Panc1 (cell line): ENCODE results near the gene ARFGEF2. TPM values are rescaled to one million over a fixed set of nuclear protein-coding genes. Genes with fewer than 3 reads are reported as not detected.

ENCODE experiments used
- ATAC-seq: fragments of 200-7000 bp; cut with Tn5 transposase; 2 replicates; pipeline ENCODE4 v1.9.1; 2020; ENCODE audit warnings: mild to moderate bottlenecking, moderate library complexity
- BruUV-seq: library from RNA; stranded (reverse); fragments of 400-500 nt; replicated peaks from 2 replicates; lab custom pipeline; 2021; lab: Mats Ljungman, UMichigan
- CTCF ChIA-PET: fragments of 300-600 bp; sonication (Branson Sonifier 250); formaldehyde crosslinking; loops from one replicate; lab custom pipeline; 2022; ENCODE audit warnings: antibody characterized with exemption; lab: Charles Lee
- POLR2A ChIA-PET: fragments of 300-600 bp; sonication (Branson Sonifier 250); formaldehyde crosslinking; loops from one replicate; lab custom pipeline; 2022; ENCODE audit warnings: antibody characterized with exemption; lab: Charles Lee
- DNase-seq: peaks from one replicate; pipeline ENCODE4 v3.0.0-alpha.2; 2010; ENCODE audit warnings: low read depth, low spot score
- H3K27ac ChIP-seq: 2 replicates; pipeline ENCODE4 v1.5.1; 2011; ENCODE audit warnings: mild to moderate bottlenecking, low read length, inconsistent platforms
- H3K27me3 ChIP-seq: fragments of 200-500 bp; sonication (Bioruptor generic); 2 replicates; pipeline ENCODE4 v1.6.0; 2014; ENCODE audit warnings: low read length, inconsistent platforms; ENCODE audit not compliant: control insufficient read depth, insufficient read depth
- H3K36me3 ChIP-seq: fragments of 200-500 bp; sonication (Bioruptor generic); 2 replicates; pipeline ENCODE4 v1.5.1; 2014; ENCODE audit warnings: inconsistent platforms, mild to moderate bottlenecking, low read length, moderate library complexity; ENCODE audit not compliant: control insufficient read depth, insufficient read depth
- H3K4me1 ChIP-seq: 2 replicates; pipeline ENCODE4 v1.5.1; 2011; ENCODE audit warnings: inconsistent platforms, mild to moderate bottlenecking, low read length, moderate library complexity; ENCODE audit not compliant: control insufficient read depth, insufficient read depth
- H3K4me3 ChIP-seq, 2 experiments: 2 replicates each; pipeline ENCODE4 v1.5.1; 2011 to 2012; ENCODE audit warnings: low read depth in 2 of 2, low read length in 2 of 2, mild to moderate bottlenecking in 2 of 2, inconsistent platforms in 1 of 2, moderate library complexity in 1 of 2
- H3K9me3 ChIP-seq: fragments of 200-500 bp; sonication (Bioruptor generic); 2 replicates; pipeline ENCODE4 v1.5.1; 2014; ENCODE audit warnings: low read depth, mild to moderate bottlenecking, inconsistent platforms, low read length, moderate library complexity; ENCODE audit not compliant: control insufficient read depth, insufficient read depth
- POLR2AphosphoS5 ChIP-seq: IDR thresholded peaks from 2 replicates; pipeline ENCODE4 v1.6.1; 2012; ENCODE audit warnings: mild to moderate bottlenecking, low read depth, low read length, moderate library complexity
- SIN3A ChIP-seq: IDR thresholded peaks from 2 replicates; pipeline ENCODE4 v1.6.1; 2012; ENCODE audit warnings: low read depth, mild to moderate bottlenecking, low read length, moderate library complexity, borderline replicate concordance; ENCODE audit not compliant: insufficient read depth
- TCF7L2 ChIP-seq: IDR thresholded peaks from 2 replicates; pipeline ENCODE4 v1.6.1; 2011; ENCODE audit warnings: mild to moderate bottlenecking, low read depth, low read length, inconsistent platforms
- in situ Hi-C: cut with HindIII; loops from 2 replicates; pipeline ENCODE4 v1.10.0; 2016; ENCODE audit warnings: low sequenced_read_pairs, low pct_unique_long_range_greater_than_20kb
- intact Hi-C: fragments of 100-400 bp; cut with micrococcal nuclease; formaldehyde crosslinking; loops from one replicate; pipeline ENCODE4 v1.10.0; 2022; ENCODE audit not compliant: unreplicated experiment
- total RNA-seq: library from RNA; stranded (reverse); gene quantifications from one replicate; pipeline ENCODE4 v1.2.1, GENCODE V29; 2021; ENCODE audit not compliant: unreplicated experiment
- TF ChIP-seq, protein P1 (sequence below): fragments of 450-650 bp; IDR thresholded peaks from 2 replicates; pipeline ENCODE4 v1.5.1; 2017; ENCODE audit warnings: mild to moderate bottlenecking
- TF ChIP-seq, protein P2 (sequence below), 2 experiments: IDR thresholded peaks; 2 replicates each; pipeline ENCODE4 v1.6.1; 2011 to 2012; ENCODE audit warnings: low read depth in 2 of 2, control low read depth in 1 of 2, low read length in 1 of 2, mild to moderate bottlenecking in 1 of 2, moderate library complexity in 1 of 2; ENCODE audit not compliant: insufficient read depth in 1 of 2

The ARFGEF2 gene
- total RNA-seq, 1 experiment from 2014 or later: 36.6 TPM

DNA sequence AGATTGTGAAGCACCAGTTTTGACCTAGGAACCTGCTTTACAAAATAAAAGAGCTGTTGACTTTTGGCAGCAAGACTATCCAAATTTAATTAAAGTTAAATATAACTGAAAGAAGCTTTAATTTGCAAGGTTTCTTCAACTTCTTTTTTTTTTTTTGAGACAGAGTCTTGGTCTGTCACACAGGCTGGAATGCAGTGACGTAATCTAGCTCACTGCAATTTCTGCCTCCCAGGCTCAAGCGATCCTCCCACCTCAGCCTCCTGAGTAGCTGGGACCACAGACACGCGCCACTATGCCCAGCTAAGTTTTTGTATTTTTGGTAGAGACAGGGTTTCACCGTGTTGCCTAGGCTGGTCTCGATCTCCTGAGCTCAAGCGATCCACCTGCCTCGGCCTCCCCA, 110.9 kb downstream of the ARFGEF2 start:
- intact Hi-C loops: no loop called here
- DNase-seq: no peak
- H3K4me1 ChIP-seq: no peaks in the 10 kb centered on the region
- no peak overlapping the region for H3K4me3 ChIP-seq
- BruUV-seq: no TSS peak
- ChIA-PET CTCF (no interaction called here), POLR2A (interaction anchor here (0.6 kb wide), 1 partner anchor 20 kb away, joined by 3 read pairs; no protein-coding TSS in a partner anchor)
- no peaks in the 10 kb centered on the region for H3K9me3 ChIP-seq
- TF ChIP-seq, protein P1, sequence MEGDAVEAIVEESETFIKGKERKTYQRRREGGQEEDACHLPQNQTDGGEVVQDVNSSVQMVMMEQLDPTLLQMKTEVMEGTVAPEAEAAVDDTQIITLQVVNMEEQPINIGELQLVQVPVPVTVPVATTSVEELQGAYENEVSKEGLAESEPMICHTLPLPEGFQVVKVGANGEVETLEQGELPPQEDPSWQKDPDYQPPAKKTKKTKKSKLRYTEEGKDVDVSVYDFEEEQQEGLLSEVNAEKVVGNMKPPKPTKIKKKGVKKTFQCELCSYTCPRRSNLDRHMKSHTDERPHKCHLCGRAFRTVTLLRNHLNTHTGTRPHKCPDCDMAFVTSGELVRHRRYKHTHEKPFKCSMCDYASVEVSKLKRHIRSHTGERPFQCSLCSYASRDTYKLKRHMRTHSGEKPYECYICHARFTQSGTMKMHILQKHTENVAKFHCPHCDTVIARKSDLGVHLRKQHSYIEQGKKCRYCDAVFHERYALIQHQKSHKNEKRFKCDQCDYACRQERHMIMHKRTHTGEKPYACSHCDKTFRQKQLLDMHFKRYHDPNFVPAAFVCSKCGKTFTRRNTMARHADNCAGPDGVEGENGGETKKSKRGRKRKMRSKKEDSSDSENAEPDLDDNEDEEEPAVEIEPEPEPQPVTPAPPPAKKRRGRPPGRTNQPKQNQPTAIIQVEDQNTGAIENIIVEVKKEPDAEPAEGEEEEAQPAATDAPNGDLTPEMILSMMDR: no peak
- no peak for TF ChIP-seq TCF7L2
- H3K27me3 ChIP-seq: no peaks in the 10 kb centered on the region
- no peak overlapping the region for H3K27ac ChIP-seq
- no peak for ATAC-seq
- H3K36me3 ChIP-seq: peaks cover 8% of the 10 kb centered on the region
- in situ Hi-C loops: no loop called here

DNA sequence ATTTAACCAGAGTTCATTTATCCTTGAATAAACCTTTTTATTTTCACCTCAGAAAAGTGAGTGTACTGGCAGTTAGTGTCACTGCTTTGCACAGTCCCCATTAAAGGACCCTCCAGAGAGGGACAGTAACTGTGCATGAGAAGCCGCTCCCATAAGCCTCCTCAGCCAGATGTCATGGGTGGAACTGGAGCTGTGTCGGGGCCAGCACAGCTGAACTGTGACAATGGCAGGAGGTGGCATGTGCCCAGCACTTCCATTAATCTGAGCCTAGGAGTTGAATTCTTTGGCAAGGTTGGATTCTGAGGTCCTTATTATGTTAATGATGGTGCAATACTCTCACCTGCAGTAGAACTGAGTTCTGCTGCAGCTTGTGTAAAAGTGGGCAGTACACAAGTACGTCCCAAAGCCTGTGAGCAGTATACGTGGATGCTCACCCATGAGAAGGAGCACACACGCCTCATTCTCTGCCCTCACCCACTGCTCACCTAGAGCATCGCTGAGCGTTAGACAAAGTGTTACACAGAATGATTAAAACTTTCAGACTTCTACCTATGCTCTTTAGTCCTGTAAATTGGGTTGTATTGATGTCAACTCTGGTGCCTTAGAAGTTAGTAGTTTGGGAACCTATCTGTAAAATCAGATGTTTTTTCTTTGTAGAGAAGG, 112.7 kb downstream of the ARFGEF2 start:
- TF ChIP-seq TCF7L2 (no peak), POLR2AphosphoS5 (no peak), SIN3A (no peak)
- TF ChIP-seq, protein P2, sequence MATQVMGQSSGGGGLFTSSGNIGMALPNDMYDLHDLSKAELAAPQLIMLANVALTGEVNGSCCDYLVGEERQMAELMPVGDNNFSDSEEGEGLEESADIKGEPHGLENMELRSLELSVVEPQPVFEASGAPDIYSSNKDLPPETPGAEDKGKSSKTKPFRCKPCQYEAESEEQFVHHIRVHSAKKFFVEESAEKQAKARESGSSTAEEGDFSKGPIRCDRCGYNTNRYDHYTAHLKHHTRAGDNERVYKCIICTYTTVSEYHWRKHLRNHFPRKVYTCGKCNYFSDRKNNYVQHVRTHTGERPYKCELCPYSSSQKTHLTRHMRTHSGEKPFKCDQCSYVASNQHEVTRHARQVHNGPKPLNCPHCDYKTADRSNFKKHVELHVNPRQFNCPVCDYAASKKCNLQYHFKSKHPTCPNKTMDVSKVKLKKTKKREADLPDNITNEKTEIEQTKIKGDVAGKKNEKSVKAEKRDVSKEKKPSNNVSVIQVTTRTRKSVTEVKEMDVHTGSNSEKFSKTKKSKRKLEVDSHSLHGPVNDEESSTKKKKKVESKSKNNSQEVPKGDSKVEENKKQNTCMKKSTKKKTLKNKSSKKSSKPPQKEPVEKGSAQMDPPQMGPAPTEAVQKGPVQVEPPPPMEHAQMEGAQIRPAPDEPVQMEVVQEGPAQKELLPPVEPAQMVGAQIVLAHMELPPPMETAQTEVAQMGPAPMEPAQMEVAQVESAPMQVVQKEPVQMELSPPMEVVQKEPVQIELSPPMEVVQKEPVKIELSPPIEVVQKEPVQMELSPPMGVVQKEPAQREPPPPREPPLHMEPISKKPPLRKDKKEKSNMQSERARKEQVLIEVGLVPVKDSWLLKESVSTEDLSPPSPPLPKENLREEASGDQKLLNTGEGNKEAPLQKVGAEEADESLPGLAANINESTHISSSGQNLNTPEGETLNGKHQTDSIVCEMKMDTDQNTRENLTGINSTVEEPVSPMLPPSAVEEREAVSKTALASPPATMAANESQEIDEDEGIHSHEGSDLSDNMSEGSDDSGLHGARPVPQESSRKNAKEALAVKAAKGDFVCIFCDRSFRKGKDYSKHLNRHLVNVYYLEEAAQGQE (IDR thresholded peaks at IDR 0.05; ENCODE audit: insufficient read depth in 1 of 2, low read depth in 2 of 2, low read length in 1 of 2): no peak
- DNase-seq (no peak), ATAC-seq (no peak)
- no TSS peak for BruUV-seq
- Histone ChIP-seq H3K4me1 (no peaks in the 10 kb centered on the region), H3K27ac (no peak overlapping the region), H3K27me3 (no peaks in the 10 kb centered on the region), H3K9me3 (no peaks in the 10 kb centered on the region), H3K4me3 (no peak overlapping the region), H3K36me3 (peaks cover 4% of the 10 kb centered on the region)
- ChIA-PET CTCF (no interaction called here), POLR2A (no interaction called here)
- intact Hi-C loops (no loop called here), in situ Hi-C loops (no loop called here)

DNA sequence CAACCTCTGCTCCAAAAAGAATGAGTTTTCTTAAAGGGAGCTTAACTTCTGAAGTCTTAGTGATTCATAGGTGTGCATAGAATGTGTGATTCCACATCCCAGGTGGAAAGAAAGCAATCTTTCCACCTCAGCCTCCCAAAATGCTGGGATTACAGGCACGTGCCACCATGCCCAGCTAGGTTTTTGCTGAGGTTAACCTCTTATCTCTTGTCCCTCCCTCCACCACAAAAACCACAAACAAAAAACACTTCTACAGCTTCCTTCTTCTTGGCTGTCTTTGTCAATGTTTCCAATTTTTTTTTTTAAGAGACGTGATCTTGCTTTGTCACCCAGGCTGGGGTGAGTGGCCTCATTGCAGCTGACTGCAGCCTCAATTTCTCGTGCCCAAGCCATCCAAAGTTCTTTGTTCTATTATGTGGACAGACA, 116.5 kb downstream of the ARFGEF2 start:
- no peak for DNase-seq
- ChIA-PET CTCF (no interaction called here), POLR2A (no interaction called here)
- Histone ChIP-seq H3K9me3 (no peaks in the 10 kb centered on the region), H3K4me1 (no peaks in the 10 kb centered on the region), H3K27ac (no peak overlapping the region), H3K4me3 (no peak overlapping the region), H3K27me3 (no peaks in the 10 kb centered on the region), H3K36me3 (peaks cover 4% of the 10 kb centered on the region)
- no peak for TF ChIP-seq SIN3A
- TF ChIP-seq, protein P2 (IDR thresholded peaks at IDR 0.05; ENCODE audit: insufficient read depth in 1 of 2, low read depth in 2 of 2, low read length in 1 of 2): no peak
- TF ChIP-seq POLR2AphosphoS5: no peak
- TF ChIP-seq, protein P1: no peak
- TF ChIP-seq TCF7L2: no peak
- intact Hi-C loops: no loop called here
- in situ Hi-C loops: no loop called here
- BruUV-seq: no TSS peak
- ATAC-seq: no peak
